ENCODE results near the gene WNT8B.

DNA sequence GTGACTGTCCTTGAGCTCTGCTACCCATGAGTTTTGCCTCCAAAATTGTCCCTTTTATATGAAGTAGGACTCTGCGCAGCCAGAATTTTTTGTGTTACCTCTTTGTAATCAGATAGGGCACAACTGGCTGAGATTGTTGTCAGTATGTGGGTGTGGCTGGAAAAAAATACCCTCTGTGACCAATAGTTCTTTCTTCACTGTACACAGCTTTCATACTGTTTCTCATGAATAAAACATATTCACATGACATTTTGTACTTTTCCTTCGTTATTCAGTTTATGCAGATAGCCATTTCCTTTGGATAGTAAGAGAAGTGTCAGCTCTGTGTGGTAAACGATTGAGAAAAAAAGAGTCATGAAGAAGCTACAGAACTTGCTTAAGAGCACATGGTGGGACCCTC, 49.6 kb upstream of the WNT8B start:
- TF ChIP-seq, protein P1, sequence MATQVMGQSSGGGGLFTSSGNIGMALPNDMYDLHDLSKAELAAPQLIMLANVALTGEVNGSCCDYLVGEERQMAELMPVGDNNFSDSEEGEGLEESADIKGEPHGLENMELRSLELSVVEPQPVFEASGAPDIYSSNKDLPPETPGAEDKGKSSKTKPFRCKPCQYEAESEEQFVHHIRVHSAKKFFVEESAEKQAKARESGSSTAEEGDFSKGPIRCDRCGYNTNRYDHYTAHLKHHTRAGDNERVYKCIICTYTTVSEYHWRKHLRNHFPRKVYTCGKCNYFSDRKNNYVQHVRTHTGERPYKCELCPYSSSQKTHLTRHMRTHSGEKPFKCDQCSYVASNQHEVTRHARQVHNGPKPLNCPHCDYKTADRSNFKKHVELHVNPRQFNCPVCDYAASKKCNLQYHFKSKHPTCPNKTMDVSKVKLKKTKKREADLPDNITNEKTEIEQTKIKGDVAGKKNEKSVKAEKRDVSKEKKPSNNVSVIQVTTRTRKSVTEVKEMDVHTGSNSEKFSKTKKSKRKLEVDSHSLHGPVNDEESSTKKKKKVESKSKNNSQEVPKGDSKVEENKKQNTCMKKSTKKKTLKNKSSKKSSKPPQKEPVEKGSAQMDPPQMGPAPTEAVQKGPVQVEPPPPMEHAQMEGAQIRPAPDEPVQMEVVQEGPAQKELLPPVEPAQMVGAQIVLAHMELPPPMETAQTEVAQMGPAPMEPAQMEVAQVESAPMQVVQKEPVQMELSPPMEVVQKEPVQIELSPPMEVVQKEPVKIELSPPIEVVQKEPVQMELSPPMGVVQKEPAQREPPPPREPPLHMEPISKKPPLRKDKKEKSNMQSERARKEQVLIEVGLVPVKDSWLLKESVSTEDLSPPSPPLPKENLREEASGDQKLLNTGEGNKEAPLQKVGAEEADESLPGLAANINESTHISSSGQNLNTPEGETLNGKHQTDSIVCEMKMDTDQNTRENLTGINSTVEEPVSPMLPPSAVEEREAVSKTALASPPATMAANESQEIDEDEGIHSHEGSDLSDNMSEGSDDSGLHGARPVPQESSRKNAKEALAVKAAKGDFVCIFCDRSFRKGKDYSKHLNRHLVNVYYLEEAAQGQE (IDR thresholded peaks at IDR 0.05; ENCODE audit: insufficient read depth in 1 of 2, low read depth in 2 of 2, low read length in 1 of 2): no peak
- TF ChIP-seq, protein P2, sequence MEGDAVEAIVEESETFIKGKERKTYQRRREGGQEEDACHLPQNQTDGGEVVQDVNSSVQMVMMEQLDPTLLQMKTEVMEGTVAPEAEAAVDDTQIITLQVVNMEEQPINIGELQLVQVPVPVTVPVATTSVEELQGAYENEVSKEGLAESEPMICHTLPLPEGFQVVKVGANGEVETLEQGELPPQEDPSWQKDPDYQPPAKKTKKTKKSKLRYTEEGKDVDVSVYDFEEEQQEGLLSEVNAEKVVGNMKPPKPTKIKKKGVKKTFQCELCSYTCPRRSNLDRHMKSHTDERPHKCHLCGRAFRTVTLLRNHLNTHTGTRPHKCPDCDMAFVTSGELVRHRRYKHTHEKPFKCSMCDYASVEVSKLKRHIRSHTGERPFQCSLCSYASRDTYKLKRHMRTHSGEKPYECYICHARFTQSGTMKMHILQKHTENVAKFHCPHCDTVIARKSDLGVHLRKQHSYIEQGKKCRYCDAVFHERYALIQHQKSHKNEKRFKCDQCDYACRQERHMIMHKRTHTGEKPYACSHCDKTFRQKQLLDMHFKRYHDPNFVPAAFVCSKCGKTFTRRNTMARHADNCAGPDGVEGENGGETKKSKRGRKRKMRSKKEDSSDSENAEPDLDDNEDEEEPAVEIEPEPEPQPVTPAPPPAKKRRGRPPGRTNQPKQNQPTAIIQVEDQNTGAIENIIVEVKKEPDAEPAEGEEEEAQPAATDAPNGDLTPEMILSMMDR (IDR thresholded peaks at IDR 0.05): no peak

Measured in Panc1 (cell line).